NCI-H748 treated with DMSO at 0.1 percent for 48 hours (cell line): ENCODE measurements around the gene ASPHD2.

Experiments
- DNase-seq: peaks from one replicate; lab custom pipeline; 2025; lab: John Stamatoyannopoulos, UW

The ASPHD2 gene

GRCh38 chr22:26446808-26447515 lies 17.9 kb downstream of the ASPHD2 start:
- DNase-seq: no peak

DNA sequence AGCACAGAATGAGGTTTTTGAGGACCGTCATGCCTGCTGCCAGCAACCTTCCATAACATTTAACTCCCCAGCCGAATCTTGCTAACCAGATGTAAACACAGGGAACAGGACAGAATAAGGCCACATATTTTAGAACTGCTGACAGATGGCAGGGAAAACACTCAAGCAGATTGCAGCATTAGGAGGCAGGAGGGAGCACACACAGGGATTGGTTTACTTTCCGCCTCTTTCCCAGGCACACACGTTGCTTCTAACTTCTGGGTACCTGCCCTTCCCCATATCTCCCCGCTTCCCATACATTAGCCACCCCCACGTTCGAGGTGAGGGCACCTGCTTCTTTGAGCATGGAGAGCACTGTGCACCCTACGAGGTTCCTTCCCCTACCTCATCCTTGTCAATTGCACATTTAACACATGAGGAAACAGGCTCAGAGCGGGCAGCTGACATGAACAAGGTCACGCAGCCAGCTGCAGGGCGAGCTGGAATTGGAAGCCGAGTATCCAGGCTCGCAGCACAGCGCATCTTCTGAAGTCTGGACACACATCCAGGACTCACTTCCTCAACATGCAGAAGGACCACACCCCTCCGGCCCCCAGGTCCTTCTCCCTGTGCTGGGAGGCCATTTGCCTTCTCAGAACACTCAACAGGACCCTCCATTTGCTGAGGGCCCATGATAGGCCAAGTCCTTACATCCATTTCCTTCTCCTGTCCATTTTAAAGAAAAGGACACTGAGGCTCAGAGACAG lies 18.7 kb downstream of the ASPHD2 start:
- DNase-seq: no peak

DNA sequence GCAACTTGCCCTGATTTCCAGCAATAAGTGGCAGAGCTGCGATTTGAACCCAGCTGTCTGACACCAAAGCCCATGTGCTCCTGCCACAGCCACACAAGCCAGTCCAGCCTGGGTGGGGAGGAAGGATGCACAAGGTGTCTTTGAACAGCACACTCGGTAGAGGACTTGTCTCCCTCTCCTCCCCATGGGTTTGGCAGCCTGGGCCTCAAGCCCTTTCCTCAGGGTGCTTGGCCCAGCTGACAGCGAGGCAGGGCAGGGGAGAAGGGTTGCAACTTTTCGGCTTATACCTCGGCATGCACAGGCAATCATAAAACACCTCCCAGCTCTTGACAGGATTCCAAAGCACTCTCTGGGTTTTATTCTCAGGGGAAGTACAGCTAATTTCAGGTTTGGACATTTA lies 19.3 kb downstream of the ASPHD2 start:
- DNase-seq: no peak

DNA sequence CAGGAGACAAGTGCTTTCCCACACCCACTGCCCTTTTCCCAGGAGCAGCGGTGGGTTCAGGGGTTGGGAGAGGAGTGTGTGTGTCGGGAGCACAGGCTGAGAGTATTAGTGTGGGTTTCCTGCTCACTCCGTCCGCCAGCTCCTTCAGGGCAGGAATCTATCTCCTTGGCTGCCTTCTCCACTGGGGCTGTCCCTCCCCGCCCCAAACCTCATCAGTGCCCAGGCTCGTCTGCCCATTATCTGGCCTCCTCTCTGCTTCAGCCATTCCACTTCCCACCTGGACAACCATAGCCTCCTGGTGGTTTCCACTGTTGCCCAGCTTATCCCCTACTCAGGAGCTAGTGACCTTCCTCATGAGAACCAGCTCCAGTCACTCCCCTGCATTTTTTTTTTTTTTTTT lies 19.9 kb downstream of the ASPHD2 start:
- no peak for DNase-seq

DNA sequence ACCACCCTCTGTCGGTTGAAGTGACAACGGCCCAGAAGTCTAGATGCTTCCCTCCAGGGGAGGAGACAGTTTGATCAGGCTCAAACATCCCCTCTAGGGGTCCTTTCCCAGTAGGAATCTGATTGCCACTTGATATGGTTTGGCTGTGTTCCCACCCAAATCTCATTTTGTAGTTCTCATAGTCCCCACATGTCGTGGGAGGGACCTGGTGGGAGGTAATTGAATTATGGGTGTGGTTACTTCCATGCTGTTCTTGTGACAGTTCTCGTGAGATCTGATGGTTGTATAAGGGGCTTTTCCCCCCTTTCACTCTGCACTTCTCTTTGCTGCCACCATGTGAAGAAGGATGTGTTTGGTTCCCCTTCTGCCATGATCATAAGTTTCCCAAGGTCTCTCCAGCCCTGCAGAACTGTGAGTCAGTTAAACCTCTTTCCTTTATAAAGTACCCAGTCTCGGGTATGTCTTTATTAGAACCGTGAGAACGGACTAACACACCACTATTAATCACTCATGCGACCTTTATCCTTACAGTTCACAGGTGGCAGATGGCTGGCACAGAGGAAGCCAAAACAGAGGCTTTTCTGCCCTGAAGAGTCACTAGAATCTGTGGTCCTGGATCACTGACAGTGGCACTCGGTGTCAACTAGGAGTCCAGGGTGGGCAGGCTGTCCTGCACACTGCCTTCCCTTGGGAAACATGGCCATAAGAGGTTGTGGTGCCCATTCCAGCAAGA lies 21.6 kb downstream of the ASPHD2 start:
- no peak for DNase-seq

- DNase-seq: no peak
These were observed 23.4 kb downstream of the ASPHD2 start for GRCh38 chr22:26452236-26453016.

GRCh38 chr22:26453216-26453615 lies 24.2 kb downstream of the ASPHD2 start:
- DNase-seq: no peak

DNA sequence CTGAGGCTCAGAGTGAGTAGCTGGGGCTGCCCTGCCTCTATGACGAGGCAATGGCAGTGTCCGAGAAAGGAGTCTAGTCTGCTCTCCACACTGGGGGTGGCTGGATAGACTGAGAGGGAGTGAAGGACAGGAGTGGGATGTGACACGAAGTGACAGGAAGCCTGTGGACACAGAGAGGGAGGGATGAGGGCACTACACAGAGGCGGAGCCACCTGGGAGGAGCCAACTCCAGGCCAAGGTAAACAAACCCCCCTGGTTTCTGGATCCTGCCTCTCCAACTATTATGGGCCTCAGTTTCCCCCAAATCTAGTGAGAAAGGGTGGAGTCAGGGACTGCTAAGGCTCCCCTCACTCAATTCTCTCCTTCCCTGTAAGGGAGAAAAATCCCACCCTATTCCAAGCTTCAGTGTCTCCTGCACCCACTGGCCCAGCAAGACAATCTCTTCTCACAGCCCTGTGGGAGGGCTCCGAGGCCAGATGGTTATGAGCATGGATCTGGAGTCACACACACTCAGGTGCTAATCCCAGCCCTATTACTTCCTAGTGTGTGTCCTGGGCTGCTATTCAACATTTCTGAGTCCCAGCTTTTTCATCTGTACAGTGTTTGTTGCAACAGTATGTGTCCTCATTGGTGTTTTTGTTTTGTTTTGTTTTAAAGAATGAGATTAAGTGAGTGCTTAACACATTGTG lies 24.9 kb downstream of the ASPHD2 start:
- DNase-seq: no peak

DNA sequence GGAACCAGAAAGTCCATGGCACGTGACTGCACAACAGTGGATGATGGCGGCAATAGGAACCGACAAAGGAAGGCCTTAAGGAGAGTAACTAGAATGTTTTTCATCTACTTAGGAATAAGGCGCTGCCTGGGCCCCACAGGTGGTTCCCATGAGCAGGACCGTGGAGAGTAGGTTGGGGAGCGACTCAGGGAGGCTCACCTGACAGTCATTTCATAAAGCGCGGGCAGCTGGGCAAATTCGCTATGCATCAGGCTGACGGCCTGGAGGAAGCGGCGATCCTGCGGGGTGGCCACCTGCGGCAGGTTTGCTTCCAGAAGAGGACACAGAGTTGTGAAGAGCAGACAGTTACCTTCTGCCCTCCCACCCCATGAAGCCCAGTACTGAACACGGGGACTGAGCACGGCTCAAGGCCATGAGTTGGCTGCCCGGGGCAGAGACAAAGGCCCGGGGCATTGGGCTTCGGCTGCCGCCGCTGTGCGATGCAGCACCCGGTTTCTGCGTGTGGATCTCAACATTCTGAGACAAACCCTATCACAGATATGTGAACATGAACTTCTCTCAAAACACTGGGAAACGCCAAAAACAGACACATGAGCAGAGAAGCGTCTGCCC lies 28.7 kb downstream of the ASPHD2 start:
- DNase-seq: no peak

DNA sequence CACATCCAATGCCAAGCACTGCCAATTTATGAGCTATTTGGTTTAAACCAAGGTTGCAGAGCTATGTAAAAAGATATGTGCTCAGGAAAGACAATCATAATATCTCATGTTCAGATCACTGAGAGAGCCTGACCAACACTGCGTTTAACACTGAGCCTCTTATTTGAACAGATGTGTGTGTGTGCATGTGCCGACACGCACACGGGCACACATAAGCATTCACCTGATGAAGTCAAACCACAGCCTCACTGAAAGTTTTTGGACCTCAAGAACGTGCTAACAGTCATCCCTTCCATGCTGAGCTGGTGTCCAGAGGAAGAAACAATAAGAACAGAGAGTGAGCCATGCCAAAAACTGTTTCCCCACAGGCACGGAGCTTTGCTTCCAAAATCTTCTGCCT lies 31.1 kb downstream of the ASPHD2 start:
- no peak for DNase-seq

DNA sequence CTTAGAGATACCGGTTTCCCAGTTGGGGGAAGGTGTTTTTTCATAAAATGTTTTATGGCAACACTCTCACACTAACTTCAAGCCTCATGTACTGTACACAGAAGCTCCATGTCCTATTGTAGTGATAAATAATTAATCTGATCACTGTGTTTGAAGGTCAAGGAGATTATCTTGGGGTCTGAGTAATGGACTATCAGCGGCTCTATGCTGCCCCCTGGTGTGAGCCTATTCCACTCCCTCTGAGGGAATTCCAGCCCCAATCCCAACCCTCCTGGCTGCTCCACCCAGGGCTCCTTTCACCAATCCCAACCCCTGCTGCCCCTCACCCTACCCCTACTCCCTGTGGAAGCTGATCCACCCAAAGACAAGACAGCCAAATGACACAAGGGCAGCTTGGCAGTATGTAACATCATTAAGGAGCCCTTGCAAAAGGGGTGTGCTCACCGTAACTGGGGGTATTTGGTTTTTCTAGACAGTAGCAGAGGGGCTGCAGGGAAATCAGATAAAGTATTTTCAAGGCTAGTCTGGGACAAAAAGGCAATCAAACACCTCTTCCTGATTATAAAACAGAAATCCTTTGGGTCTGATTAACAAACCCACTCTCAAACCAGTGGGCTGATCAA lies 32.2 kb downstream of the ASPHD2 start:
- peak; percentile 11 for DNase-seq

DNA sequence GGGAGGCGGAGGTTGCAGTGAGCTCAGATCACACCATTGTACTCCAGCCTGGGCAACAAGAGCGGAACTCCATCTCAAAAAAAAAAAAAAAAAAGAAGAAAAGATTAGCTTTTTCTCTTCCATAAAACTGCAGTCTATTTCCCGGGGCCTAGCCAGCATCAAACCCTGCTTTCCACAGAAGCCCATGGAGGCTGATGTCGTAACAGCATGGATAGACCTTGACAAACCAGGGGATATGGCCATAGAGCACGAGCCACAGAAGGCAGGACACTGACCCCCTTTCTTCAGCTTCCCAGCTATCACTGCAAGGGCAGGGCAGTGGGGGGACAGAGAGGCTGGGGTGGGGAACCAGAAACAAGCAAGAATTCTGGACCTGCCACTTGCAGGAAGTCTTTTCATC lies 33.0 kb downstream of the ASPHD2 start:
- DNase-seq: no peak

GRCh38 chr22:26462641-26463040 lies 33.6 kb downstream of the ASPHD2 start:
- no peak for DNase-seq

- no peak for DNase-seq
These were observed 34.1 kb downstream of the ASPHD2 start for GRCh38 chr22:26463101-26463661.

GRCh38 chr22:26463688-26464087 lies 34.6 kb downstream of the ASPHD2 start:
- no peak for DNase-seq

DNA sequence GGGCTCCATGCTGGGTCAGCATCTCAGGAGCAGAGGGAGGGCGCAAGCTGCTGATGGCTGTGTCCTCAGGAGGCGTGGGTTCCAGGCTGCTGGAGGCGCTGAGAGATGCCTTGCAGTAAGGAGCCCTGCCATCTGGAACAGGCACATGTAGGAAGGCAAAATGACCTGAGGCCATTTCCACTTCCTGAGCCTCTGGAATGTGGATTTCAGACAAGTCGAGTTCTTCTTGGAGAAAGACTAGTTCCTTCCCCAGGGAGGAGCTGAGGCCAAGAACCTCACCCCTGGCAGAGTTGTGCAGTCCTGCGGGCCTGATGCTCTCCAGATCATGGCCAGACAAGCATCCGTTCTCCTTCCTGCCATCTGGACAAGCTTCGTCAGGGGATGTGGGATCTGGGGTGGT lies 35.3 kb downstream of the ASPHD2 start:
- no peak for DNase-seq

- no peak for DNase-seq
These were observed 37.1 kb downstream of the ASPHD2 start for GRCh38 chr22:26466196-26466595.

DNA sequence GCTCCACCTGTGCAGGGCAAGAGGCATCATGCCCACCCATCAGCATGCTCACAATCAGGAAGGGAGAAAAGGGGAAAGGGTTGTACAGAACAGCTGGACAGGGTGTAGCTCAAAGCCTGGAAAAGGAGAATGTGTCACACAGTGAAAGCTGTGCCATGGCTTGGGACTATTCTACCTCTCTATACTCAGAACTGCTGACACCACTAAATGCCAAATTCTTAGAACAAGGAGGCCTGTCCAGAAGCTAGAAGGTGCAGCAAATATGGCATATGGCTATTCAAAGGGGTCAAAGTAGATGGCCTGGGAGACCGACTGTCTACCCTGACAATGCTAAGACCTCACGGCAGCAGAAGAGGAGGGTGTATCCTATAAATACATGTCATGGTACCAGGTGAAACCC lies 41.7 kb downstream of the ASPHD2 start:
- DNase-seq: no peak

- no peak for DNase-seq
These were observed 42.5 kb downstream of the ASPHD2 start for GRCh38 chr22:26471522-26471921.

GRCh38 chr22:26474682-26475081 lies 45.6 kb downstream of the ASPHD2 start:
- DNase-seq: no peak
